ENCODE data around the gene INPP5A.

INPP5A gene

GRCh38 chr10:132585732-132586722, 48.4 kb downstream of the INPP5A start:
- TF ChIP-seq POU6F1 (CRISPR knock-in tag; IDR thresholded peaks at IDR 0.05; ENCODE audit: borderline replicate concordance, low read depth) (no peak), CSRNP3 (CRISPR knock-in tag; IDR thresholded peaks at IDR 0.05) (no peak), ZNF565 (CRISPR knock-in tag; conservative IDR thresholded peaks at IDR 0.05; ENCODE audit: low read depth) (no peak), TCF4 (CRISPR knock-in tag; IDR thresholded peaks at IDR 0.05; ENCODE audit: borderline replicate concordance) (no peak), ISL1 (CRISPR knock-in tag; IDR thresholded peaks at IDR 0.05) (no peak), ZNF70 (CRISPR knock-in tag; IDR thresholded peaks at IDR 0.05) (no peak), RARB (CRISPR knock-in tag; IDR thresholded peaks at IDR 0.05) (no peak), OSR1 (CRISPR knock-in tag; IDR thresholded peaks at IDR 0.05) (no peak), ZC3H10 (CRISPR knock-in tag; IDR thresholded peaks at IDR 0.05) (no peak), ZNF8 (CRISPR knock-in tag; IDR thresholded peaks at IDR 0.05) (no peak), CSDC2 (CRISPR knock-in tag; IDR thresholded peaks at IDR 0.05) (no peak), SNAI2 (CRISPR knock-in tag; IDR thresholded peaks at IDR 0.05) (no peak), ARNTL (CRISPR knock-in tag; IDR thresholded peaks at IDR 0.05; ENCODE audit: borderline replicate concordance, low read depth) (no peak), BACH2 (CRISPR knock-in tag; IDR thresholded peaks at IDR 0.05; ENCODE audit: borderline replicate concordance) (no peak), ZFP30 (CRISPR knock-in tag; IDR thresholded peaks at IDR 0.05) (no peak), PATZ1 (CRISPR knock-in tag; IDR thresholded peaks at IDR 0.05; ENCODE audit: borderline replicate concordance) (no peak), ZFP3 (CRISPR knock-in tag; IDR thresholded peaks at IDR 0.05) (no peak)
- TF ChIP-seq, protein P1, sequence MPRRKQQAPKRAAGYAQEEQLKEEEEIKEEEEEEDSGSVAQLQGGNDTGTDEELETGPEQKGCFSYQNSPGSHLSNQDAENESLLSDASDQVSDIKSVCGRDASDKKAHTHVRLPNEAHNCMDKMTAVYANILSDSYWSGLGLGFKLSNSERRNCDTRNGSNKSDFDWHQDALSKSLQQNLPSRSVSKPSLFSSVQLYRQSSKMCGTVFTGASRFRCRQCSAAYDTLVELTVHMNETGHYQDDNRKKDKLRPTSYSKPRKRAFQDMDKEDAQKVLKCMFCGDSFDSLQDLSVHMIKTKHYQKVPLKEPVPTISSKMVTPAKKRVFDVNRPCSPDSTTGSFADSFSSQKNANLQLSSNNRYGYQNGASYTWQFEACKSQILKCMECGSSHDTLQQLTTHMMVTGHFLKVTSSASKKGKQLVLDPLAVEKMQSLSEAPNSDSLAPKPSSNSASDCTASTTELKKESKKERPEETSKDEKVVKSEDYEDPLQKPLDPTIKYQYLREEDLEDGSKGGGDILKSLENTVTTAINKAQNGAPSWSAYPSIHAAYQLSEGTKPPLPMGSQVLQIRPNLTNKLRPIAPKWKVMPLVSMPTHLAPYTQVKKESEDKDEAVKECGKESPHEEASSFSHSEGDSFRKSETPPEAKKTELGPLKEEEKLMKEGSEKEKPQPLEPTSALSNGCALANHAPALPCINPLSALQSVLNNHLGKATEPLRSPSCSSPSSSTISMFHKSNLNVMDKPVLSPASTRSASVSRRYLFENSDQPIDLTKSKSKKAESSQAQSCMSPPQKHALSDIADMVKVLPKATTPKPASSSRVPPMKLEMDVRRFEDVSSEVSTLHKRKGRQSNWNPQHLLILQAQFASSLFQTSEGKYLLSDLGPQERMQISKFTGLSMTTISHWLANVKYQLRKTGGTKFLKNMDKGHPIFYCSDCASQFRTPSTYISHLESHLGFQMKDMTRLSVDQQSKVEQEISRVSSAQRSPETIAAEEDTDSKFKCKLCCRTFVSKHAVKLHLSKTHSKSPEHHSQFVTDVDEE (CRISPR knock-in tag; IDR thresholded peaks at IDR 0.05): no peak
- no peak for ATAC-seq

DNA sequence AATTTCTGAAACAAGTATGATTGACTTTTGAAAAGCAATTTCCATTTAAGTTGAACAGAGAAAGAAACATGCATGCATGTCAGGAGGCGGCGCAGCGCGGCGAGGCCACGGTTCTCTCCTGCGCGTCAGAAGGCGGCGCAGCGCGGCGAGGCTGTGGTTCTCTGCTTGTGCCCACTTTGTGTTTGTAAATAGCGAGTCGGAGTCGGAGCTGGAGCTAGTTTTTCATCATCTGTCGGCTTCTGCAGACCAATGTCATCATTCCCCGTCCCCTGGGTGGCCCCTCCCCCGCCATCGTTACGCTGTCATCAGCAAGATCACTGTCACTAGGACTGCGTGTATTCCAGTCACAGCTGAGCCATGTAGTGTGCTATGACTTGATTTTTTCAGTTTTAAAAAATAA, 49.2 kb downstream of the INPP5A start:
- no peak for ATAC-seq
- TF ChIP-seq ARNTL (CRISPR knock-in tag; IDR thresholded peaks at IDR 0.05; ENCODE audit: borderline replicate concordance, low read depth) (no peak), CSRNP3 (CRISPR knock-in tag; IDR thresholded peaks at IDR 0.05) (no peak), TCF4 (CRISPR knock-in tag; IDR thresholded peaks at IDR 0.05; ENCODE audit: borderline replicate concordance) (no peak), ESRRG (CRISPR knock-in tag; IDR thresholded peaks at IDR 0.05) (no peak), RARB (CRISPR knock-in tag; IDR thresholded peaks at IDR 0.05) (no peak)

- no peak for ATAC-seq
- TF ChIP-seq OSR1 (CRISPR knock-in tag; IDR thresholded peaks at IDR 0.05): no peak
- no peak for TF ChIP-seq POU6F1 (CRISPR knock-in tag; IDR thresholded peaks at IDR 0.05; ENCODE audit: borderline replicate concordance, low read depth)
- no peak for TF ChIP-seq ARNTL (CRISPR knock-in tag; IDR thresholded peaks at IDR 0.05; ENCODE audit: borderline replicate concordance, low read depth)
- TF ChIP-seq ZNF8 (CRISPR knock-in tag; IDR thresholded peaks at IDR 0.05): no peak
- no peak for TF ChIP-seq ZNF565 (CRISPR knock-in tag; conservative IDR thresholded peaks at IDR 0.05; ENCODE audit: low read depth)
- TF ChIP-seq CSRNP3 (CRISPR knock-in tag; IDR thresholded peaks at IDR 0.05): no peak
- no peak for TF ChIP-seq ZC3H10 (CRISPR knock-in tag; IDR thresholded peaks at IDR 0.05)
- no peak for TF ChIP-seq RARB (CRISPR knock-in tag; IDR thresholded peaks at IDR 0.05)
- TF ChIP-seq ESRRG (CRISPR knock-in tag; IDR thresholded peaks at IDR 0.05): no peak
- TF ChIP-seq, protein P2, sequence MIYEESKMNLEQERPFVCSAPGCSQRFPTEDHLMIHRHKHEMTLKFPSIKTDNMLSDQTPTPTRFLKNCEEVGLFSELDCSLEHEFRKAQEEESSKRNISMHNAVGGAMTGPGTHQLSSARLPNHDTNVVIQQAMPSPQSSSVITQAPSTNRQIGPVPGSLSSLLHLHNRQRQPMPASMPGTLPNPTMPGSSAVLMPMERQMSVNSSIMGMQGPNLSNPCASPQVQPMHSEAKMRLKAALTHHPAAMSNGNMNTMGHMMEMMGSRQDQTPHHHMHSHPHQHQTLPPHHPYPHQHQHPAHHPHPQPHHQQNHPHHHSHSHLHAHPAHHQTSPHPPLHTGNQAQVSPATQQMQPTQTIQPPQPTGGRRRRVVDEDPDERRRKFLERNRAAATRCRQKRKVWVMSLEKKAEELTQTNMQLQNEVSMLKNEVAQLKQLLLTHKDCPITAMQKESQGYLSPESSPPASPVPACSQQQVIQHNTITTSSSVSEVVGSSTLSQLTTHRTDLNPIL (CRISPR knock-in tag; IDR thresholded peaks at IDR 0.05; ENCODE audit: low read depth): no peak
These were observed 49.6 kb downstream of the INPP5A start for GRCh38 chr10:132587175-132587574.

Measured in SK-N-SH treated with all-trans-retinoic acid at 6 μM for 48 hours (cell line).